Sigmoid colon (tissue), 4 donors: ENCODE results near the gene SMIM26.

Source experiments
- CTCF ChIP-seq, 4 experiments: fragments of 450-650 bp in 3 of 4; fragments of 200-600 bp in 1 of 4; IDR thresholded peaks; one replicate each; pipeline ENCODE4 v1.5.1; 2016 to 2019; ENCODE audit warnings: antibody characterized with exemption in 4 of 4, mild to moderate bottlenecking in 3 of 4, moderate library complexity in 2 of 4
- POLR2A ChIP-seq, 2 donors: fragments of 450-650 bp; IDR thresholded peaks; one replicate each; pipeline ENCODE4 v1.6.1; 2016; ENCODE audit warnings: antibody characterized with exemption in 2 of 2, mild to moderate bottlenecking in 2 of 2, moderate library complexity in 2 of 2
- POLR2AphosphoS5 ChIP-seq, 4 donors: sonication (generic); formaldehyde crosslinking; IDR thresholded peaks; one replicate each; pipeline ENCODE4 v1.6.1; 2017; ENCODE audit warnings: antibody characterized with exemption in 4 of 4

- TF ChIP-seq POLR2A (IDR thresholded peaks at IDR 0.05) (no peak), CTCF (IDR thresholded peaks at IDR 0.05) (no peak), POLR2AphosphoS5 (IDR thresholded peaks at IDR 0.05) (no peak)
Measured at GRCh38 chr20:18523066-18523465, 44.2 kb upstream of the SMIM26 start.
